Spinal cord (tissue), 10 donors: Measurements from ENCODE around the gene CRABP2. TPM values are rescaled to one million over a fixed set of nuclear protein-coding genes. Genes with fewer than 3 reads are reported as not detected.

Experiments
- DNase-seq, 6 donors: peaks; one replicate each; pipeline versions ENCODE4 v3.0.0 to v3.0.0-alpha.2; 2013 to 2015; ENCODE audit warnings: low spot score in 6 of 6, low read depth in 4 of 6
- H3K27ac ChIP-seq: one replicate; pipeline ENCODE4 v1.5.1; 2013; ENCODE audit warnings: low read depth, low read length, control low read depth
- H3K27me3 ChIP-seq: one replicate; pipeline ENCODE4 v1.6.1; 2013; ENCODE audit warnings: low read length; ENCODE audit not compliant: control insufficient read depth, insufficient read depth
- H3K36me3 ChIP-seq: one replicate; pipeline ENCODE4 v1.6.1; 2013; ENCODE audit warnings: low read length; ENCODE audit not compliant: control insufficient read depth, insufficient read depth
- H3K4me1 ChIP-seq: one replicate; pipeline ENCODE4 v1.6.1; 2013; ENCODE audit warnings: low read length; ENCODE audit not compliant: control insufficient read depth, insufficient read depth
- H3K4me3 ChIP-seq: one replicate; pipeline ENCODE4 v1.5.1; 2013; ENCODE audit warnings: low read depth, low read length, control low read depth
- H3K9me3 ChIP-seq: one replicate; pipeline ENCODE4 v1.6.1; 2013; ENCODE audit warnings: low read length; ENCODE audit not compliant: control insufficient read depth, insufficient read depth
- WGBS: methylation state at CpG from one replicate; pipeline ENCODE4 v1.1.5; 2013; ENCODE audit warnings: missing lambda C conversion rate; ENCODE audit not compliant: insufficient coverage; 5-methylcytosine and 5-hydroxymethylcytosine counted together
- polyA plus RNA-seq, 2 donors: library from polyadenylated mRNA; unstranded; fragments of 120-200 nt; gene quantifications; one replicate each; pipeline ENCODE4 v1.2.1, GENCODE V29; 2013; ENCODE audit not compliant: insufficient read length in 2 of 2
- total RNA-seq, 2 donors: library from RNA; depleted of rRNA in 1 of 2; stranded (reverse); fragments of 120-200 nt in 1 of 2; fragments of >200 nt in 1 of 2; gene quantifications; one replicate each; pipeline versions ENCODE4 v1.2.3 to v1.2.4, GENCODE V29; 2013 to 2014
- donor health status: healthy.

The CRABP2 gene
- total and polyA plus RNA-seq, 4 donors = 35.6 to 482 (median 88.3) TPM

DNA sequence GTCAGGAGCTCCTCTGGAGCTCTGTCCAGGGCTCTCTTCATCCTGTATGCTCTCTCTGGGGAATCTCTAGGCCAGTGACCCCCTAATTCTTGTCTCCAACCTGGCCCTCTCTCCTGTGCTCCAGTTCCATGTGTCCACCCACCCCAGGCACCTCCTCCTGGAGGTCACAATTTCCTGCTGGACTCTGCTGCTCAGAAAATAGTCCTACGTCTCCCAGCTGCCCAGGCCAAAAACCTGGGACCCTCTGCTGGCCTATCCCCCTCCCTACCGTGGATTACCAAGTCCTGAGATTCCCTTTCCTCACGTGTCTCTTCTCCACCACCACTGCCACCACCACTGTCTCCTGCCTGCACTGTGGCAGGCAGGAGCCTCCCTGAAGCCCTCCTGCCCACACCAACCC is 39.8 kb downstream of the CRABP2 start:
- 59% methylated on average over 3 of the region's 3 CpGs for WGBS
- Histone ChIP-seq H3K27ac (peak overlapping the region; percentile 26), H3K27me3 (no peaks in the 10 kb centered on the region), H3K9me3 (no peaks in the 10 kb centered on the region), H3K36me3 (peaks cover 32% of the 10 kb centered on the region), H3K4me3 (no peak overlapping the region), H3K4me1 (peaks cover 98% of the 10 kb centered on the region)
- DNase-seq = no peak

DNA sequence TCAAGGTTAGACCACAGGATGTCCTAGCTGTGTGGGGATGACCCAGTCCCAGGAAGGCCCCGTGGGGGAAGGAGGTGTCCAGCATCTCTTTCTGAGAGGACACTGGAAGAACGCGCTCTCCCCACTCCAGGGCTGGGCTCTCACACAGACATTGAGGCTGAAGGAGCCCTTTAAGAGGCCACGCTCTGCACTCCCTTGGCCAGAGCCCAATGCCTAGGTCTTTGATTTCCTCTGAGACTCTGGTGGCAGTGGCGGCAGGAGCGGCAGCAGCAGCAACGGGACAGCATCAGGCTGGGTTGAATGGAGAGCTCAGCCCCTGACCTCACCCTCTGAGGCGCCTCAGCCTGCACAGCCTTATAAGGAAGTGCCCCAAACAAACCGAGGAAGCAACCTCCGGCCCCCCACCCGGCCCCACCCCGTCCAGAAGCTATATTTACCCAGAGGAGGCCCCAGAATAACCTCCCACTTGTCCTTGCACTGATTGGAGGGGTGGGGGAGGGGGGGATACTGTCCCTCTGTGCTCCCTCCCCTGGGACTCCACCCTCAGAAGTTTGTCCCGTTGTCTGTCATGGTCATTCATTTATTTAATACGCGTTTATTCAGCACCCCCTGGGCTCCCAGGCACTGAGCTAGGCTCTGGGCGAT is 40.5 kb downstream of the CRABP2 start:
- H3K9me3 ChIP-seq = no peaks in the 10 kb centered on the region
- peak in 2 of 6 donors; percentile 62 to 71 for DNase-seq
- 21% methylated on average over 13 of the region's 16 CpGs for WGBS
- H3K4me1 ChIP-seq = peaks cover 98% of the 10 kb centered on the region
- peaks cover 26% of the 10 kb centered on the region for H3K36me3 ChIP-seq
- H3K27me3 ChIP-seq = no peaks in the 10 kb centered on the region
- H3K4me3 ChIP-seq = no peak overlapping the region
- H3K27ac ChIP-seq = peak overlapping the region; percentile 26

GRCh38 chr1:156664046-156664766 is 41.2 kb downstream of the CRABP2 start:
- WGBS = 33% methylated on average over 4 of the region's 5 CpGs

GRCh38 chr1:156663178-156663577 is 42.2 kb downstream of the CRABP2 start:
- H3K27me3 ChIP-seq = no peaks in the 10 kb centered on the region
- H3K27ac ChIP-seq = peak overlapping the region; percentile 79
- H3K36me3 ChIP-seq = peaks cover 37% of the 10 kb centered on the region
- H3K4me3 ChIP-seq = no peak overlapping the region
- no peaks in the 10 kb centered on the region for H3K9me3 ChIP-seq
- H3K4me1 ChIP-seq = peaks cover 98% of the 10 kb centered on the region
- 25% methylated on average over 5 of the region's 5 CpGs for WGBS
- DNase-seq = no peak

More at GRCh38 chr1:156664046-156664766, 41.2 kb downstream of the CRABP2 start:
- Histone ChIP-seq H3K9me3 (no peaks in the 10 kb centered on the region), H3K36me3 (peaks cover 27% of the 10 kb centered on the region), H3K4me1 (peaks cover 98% of the 10 kb centered on the region), H3K4me3 (no peak overlapping the region), H3K27ac (peak overlapping the region; percentile 26), H3K27me3 (no peaks in the 10 kb centered on the region)
- DNase-seq = no peak

- WGBS = 85% methylated on average over 5 of the region's 5 CpGs
- DNase-seq = no peak
- H3K4me3 ChIP-seq = no peak overlapping the region
- no peaks in the 10 kb centered on the region for H3K9me3 ChIP-seq
- peak overlapping the region; percentile 79 for H3K27ac ChIP-seq
- peaks cover 97% of the 10 kb centered on the region for H3K4me1 ChIP-seq
- peaks cover 42% of the 10 kb centered on the region for H3K36me3 ChIP-seq
- no peaks in the 10 kb centered on the region for H3K27me3 ChIP-seq
These were observed 42.7 kb downstream of the CRABP2 start for GRCh38 chr1:156662800-156663055.

GRCh38 chr1:156662005-156662799 is 43.2 kb downstream of the CRABP2 start:
- peak overlapping the region; percentile 79 for H3K27ac ChIP-seq
- no peaks in the 10 kb centered on the region for H3K9me3 ChIP-seq
- H3K36me3 ChIP-seq = peaks cover 47% of the 10 kb centered on the region
- H3K4me1 ChIP-seq = peaks cover 97% of the 10 kb centered on the region
- 57% methylated on average over 12 of the region's 12 CpGs for WGBS
- DNase-seq = peak in 1 of 6 donors; percentile 62
- no peaks in the 10 kb centered on the region for H3K27me3 ChIP-seq
- H3K4me3 ChIP-seq = no peak overlapping the region

DNA sequence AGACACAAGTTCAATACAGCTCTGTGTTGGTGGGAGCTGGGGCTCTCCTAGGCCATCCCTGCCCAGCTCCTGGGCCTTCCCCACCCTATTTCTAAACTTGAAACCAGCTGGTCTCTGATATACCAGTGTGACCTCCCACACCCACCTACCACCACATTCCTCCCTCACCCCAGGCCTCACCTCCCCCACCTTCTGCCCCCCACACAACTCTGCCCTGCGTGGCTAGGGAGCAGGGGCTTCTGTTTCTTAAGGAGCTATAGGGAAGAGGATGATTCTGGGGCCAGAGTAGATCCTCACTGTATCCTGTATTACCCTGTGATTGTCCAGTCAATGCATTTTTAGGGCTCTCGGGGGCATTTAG is 44.7 kb downstream of the CRABP2 start:
- no peak overlapping the region for H3K4me3 ChIP-seq
- H3K36me3 ChIP-seq = peaks cover 52% of the 10 kb centered on the region
- H3K4me1 ChIP-seq = peaks cover 100% of the 10 kb centered on the region
- peak overlapping the region; percentile 79 for H3K27ac ChIP-seq
- 100% methylated on average over 1 of the region's 2 CpGs for WGBS
- peaks cover 5% of the 10 kb centered on the region for H3K27me3 ChIP-seq
- DNase-seq = no peak
- H3K9me3 ChIP-seq = no peaks in the 10 kb centered on the region

- 9% methylated on average over 33 of the region's 38 CpGs for WGBS
- H3K4me1 ChIP-seq = peaks cover 100% of the 10 kb centered on the region
- H3K27me3 ChIP-seq = peaks cover 5% of the 10 kb centered on the region
- peaks cover 52% of the 10 kb centered on the region for H3K36me3 ChIP-seq
- peak in 5 of 6 donors; percentile 84 to 96 (median 88) for DNase-seq
- H3K9me3 ChIP-seq = no peaks in the 10 kb centered on the region
- peak overlapping the region; percentile 79 for H3K27ac ChIP-seq
- H3K4me3 ChIP-seq = peak overlapping the region; percentile 18
These were observed 45.2 kb downstream of the CRABP2 start for GRCh38 chr1:156659988-156660751.

DNA sequence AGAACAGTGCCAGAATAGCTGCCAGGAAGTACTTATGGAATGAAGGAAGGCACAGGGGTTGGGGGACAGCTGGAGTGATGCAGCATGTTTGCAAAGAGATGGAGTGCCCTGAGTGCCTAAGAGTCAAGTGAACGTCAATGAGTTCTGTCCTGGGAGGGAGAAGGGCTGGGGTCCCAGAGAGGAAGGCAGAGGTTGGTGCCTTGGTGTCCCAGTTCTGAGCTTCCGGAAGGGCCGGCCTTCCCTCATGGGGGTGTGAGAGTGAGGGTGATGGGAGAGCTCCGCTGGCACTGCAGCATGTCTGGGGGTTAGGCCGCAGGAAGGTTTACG is 45.8 kb downstream of the CRABP2 start:
- Histone ChIP-seq H3K27me3 (peaks cover 5% of the 10 kb centered on the region), H3K9me3 (no peaks in the 10 kb centered on the region), H3K36me3 (peaks cover 52% of the 10 kb centered on the region), H3K27ac (no peak overlapping the region), H3K4me3 (no peak overlapping the region), H3K4me1 (peaks cover 100% of the 10 kb centered on the region)
- DNase-seq = no peak
- WGBS = 35% methylated on average over 6 of the region's 6 CpGs
